NCI-H748 (cell line): ENCODE data around the gene BLNK.
A peak's percentile ranks its signal among the peaks of the same experiment; 100 is the strongest.
"Not testable (repeated sequence)": the region's sequence is repeated elsewhere in the genome, so short reads cannot be mapped to it uniquely, and the experiment has no call there.

ENCODE experiments used
- DNase-seq: peaks from one replicate; lab custom pipeline; 2025; ENCODE audit not compliant: unreplicated experiment; lab: John Stamatoyannopoulos, UW

Gene BLNK

DNA sequence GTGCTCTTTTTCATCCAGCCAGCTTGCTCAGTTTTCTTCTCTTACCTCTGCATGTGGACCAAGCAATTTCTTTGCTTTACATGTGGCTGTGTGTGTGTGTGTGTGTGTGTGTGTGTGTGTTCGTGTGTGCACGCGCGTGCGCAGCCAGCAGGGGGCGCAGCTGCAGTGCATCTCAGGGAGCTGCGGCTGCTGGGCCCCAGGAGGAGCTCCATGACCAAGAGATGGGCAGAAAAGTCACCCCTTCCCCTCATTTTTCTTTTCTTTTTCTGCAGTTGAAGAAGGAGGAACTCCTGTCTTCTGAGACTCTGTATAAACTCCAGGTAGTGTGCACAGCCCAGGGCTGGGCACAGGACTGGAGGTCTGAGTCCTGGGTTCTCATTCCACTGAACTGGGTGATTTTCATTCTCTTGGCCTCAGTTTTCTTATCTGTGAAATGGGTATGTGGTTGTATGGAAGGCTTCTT is 41.8 kb downstream of the BLNK start:
- peak; percentile 66 for DNase-seq

GRCh38 chr10:96228408-96228994 is 42.9 kb downstream of the BLNK start:
- no peak for DNase-seq

GRCh38 chr10:96227206-96227605 is 44.2 kb downstream of the BLNK start:
- DNase-seq, result no peak

DNA sequence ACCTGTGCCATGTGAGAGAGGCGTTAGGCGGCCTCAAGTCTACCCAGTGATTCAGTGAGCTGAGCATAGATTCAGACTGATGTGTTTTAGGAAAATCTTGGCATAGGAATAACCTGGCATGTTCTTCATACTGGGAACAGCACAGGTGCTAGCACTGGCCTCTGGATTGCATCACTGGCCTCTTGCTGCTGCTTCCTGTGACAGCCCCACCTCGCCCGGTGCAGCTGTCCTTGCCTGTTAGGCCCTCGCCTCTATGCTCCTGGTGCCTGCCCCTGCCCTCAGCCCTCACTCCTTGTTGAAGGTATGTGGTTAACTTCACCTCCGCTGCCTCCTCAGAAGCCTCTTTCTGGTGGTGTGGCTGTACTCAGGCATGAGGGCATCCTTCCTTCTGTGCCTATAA is 46.2 kb downstream of the BLNK start:
- no peak for DNase-seq

DNA sequence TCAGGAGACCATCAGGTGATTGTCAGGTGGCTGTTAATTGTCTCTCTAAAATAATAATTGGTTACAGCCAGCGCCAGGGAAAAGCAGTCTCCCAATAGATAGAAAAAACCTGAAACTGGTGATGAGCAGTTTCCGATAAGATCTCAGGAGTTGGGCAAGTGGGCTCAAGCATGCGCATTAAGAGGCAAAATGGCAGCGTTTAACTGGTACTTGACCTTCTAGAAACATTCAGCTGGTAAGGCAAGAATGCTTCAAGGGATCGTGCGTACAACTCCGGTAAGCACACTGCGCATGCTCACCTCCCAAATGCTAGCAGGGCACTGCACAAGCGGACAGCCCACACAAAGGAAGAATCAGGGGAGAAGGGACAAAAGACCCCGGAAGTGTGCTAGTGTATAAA is 48.5 kb downstream of the BLNK start:
- no peak for DNase-seq

GRCh38 chr10:96222441-96222840 is 48.9 kb downstream of the BLNK start:
- no peak for DNase-seq

DNA sequence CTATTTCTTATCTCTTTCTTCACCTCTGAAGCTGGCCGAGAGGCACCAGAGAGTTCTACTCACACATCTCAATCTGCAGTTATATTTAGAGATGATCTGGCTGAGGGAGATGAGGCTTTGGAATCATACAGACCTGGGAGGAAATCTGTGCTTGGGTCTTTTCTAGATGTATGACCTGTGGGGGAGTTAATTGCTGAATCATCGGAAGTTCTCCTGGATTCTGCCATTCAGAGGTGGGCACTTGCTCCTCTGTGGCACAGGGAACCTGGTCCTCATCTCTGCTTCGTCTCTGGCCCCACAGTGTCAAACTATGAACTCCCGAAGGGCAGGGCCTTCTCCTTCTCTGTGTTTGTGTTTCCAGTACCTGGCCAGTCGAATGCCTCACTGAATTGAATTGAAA is 52.5 kb downstream of the BLNK start:
- no peak for DNase-seq

GRCh38 chr10:96217711-96218110 is 53.7 kb downstream of the BLNK start:
- DNase-seq, result no peak

GRCh38 chr10:96216775-96217174 is 54.6 kb downstream of the BLNK start:
- no peak for DNase-seq

DNA sequence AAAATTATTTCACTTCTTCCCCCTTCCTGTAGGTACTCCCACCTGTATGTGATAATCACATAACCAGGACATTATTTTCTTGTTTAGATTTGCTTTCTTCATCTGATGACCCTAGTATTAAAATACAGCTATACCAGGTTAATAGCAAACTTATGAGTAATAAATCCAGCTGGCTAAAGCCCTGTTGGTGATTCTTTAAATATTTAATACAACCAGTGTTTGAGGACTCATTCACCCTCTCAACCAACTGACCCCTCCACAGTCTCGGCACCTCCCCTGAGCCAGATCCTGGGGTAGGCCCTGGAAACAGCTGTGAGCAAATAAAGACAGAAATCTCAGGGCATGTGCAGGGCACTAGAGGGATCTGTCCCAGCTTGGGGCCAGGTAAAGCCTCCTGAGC is 58.5 kb downstream of the BLNK start:
- DNase-seq, result no peak

GRCh38 chr10:96211764-96212163 is 59.6 kb downstream of the BLNK start:
- DNase-seq, result no peak

GRCh38 chr10:96208946-96209345 is 62.4 kb downstream of the BLNK start:
- no peak for DNase-seq

DNA sequence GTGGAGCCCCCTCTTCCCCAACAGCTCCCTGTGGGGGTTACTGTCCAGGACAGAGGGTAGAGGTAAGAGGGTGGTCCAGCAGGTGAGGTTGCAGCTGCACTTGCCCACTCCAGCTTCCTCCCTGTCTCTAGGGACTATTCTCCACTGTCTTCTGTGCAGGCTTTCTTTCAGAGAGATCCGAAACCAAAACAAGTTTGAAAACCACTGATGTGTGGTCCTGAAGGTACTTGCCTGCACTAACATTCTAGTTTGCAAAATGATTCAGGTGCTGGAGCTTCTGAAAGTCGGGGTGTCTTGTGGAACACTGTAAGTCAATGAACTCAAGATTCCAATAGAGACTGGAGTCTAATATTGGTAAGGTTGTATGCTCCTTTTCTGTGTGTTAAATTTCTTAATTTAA is 63.1 kb downstream of the BLNK start:
- no peak for DNase-seq

DNA sequence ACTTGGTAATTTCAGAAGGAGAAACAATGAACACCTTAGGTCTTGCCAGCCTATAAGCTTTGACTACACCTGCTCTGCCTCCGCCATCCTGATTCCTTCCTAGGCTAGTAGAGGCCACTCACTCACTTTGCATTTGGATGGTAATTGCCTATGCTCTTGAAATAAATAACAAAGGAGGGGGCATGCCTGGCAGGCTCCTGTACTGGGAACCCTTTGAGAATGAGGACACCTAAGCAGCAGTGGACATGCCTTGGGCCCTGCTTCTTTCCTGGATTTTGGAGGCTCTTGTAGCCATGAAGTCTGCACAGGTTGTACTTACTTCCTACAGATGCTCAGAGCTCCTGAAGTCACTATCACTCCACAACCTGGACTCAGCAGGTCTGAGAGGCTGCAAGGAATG is 65.8 kb downstream of the BLNK start:
- no peak for DNase-seq

DNA sequence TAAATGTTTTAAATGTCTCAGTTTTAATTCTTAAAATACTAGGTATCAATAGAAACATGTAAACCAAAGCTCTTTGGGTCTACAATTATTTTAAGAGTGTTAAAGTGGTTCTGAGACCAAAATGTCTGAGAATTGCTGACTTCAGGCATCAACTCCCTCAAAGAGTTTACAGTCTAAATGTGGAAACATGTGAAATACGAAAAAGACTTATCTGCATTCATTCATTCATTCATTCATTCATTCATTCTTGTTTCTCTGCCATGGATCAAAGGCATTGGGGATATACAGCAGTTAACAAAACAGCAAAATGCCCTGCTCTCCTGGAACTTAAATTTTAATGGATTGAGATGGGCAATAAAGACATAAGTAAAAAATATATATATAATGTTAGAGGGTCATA is 69.8 kb downstream of the BLNK start:
- no peak for DNase-seq

GRCh38 chr10:96189505-96189904 is 81.9 kb downstream of the BLNK start:
- DNase-seq, result not testable (repeated sequence)

GRCh38 chr10:96188916-96189315 is 82.5 kb downstream of the BLNK start:
- DNase-seq, result no peak

DNA sequence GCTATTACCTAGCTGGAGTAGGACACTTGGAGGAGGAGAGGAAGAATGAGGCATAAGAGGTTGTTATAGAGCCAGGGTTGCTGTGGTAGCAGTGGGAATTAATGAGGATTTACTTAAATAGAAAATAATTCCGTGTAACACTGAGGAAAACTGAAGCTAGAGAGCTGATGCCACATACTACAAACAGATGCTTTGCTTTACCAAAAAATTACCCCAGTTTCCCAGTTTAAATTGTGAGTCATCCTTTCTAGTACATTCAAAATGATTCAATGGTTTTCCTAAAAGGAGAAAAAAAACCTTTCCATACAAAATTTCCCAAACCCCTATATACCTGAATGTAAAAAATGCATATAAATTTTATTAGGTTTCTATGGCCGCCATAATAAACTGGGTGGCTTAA is 82.9 kb downstream of the BLNK start:
- DNase-seq, result no peak

DNA sequence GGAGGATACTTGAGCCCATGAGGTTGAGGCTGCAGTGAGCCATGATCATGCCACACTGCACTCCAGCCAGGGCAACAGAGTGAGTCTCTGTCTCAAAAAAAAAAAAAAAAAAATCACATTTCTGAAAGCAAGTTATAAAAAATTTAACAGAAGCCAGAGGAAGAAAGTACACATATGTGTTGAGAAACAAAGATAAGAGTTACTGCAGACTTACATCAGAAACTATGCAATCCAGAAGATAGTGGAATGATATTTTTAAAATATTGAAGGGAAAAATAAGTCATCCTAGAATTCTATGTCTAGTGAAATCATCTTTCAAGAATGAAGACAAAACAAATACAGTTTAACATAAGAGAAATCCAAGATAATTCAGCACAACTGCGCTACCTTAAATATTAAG is 94.4 kb downstream of the BLNK start:
- DNase-seq, result no peak

DNA sequence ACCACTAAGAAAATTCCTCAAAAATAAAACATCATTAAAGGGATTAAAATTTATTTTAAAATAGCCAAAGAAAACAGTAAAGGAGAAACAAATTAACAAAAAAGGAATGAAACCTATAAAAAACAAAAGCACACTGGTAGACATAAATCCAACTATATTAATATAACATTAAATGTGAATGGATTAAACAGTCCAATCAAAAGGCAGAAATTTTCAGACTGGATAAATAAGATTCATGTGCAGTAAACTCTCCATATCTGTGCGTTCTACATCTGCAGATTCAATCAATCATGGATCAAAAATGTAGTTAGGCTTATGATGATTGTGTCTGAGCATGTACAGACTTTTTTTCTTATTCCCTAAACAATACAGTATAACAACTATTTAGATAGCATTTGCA is 98.7 kb downstream of the BLNK start:
- no peak for DNase-seq

DNA sequence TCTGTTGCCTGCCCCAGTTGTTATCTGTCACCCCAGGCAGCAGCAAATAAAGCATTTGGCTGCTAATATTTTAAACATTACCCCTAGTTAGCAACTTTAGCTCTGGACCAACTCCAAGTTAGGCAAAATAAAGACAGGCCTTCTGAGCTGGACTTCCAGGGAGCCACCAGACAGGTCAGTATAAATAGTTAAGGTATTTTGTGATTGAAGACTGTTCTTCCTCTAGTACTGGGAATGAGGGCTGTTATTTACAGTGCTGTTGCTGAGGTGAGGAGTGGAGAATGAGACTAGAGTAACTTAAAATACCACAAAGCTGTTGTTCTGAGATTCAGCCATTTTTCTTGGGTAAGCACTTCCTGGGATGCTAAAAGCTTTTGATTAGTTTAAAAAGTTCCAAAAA is 101.1 kb downstream of the BLNK start:
- no peak for DNase-seq

DNA sequence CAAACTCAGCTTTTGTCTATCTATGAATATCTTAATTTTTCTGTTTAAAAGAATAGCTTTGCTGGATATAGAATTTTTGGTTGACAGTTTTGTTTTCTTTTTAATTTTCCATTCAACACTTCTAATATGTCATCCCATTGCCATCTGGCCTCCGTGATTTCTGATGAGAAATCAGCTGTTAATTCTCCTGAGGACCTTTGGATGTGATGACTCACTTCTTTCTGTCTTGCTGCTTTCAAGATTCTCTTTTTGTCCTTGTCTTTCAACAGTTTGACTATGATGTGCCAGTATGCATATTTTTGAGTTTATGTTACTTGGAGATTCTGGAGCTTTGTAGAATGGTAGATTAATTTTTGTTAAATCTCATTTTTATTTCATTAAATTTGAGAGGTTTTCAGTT is 102.8 kb downstream of the BLNK start:
- no peak for DNase-seq

GRCh38 chr10:96165726-96166125 is 105.6 kb downstream of the BLNK start:
- DNase-seq, result no peak

- DNase-seq, result no peak
Observed at GRCh38 chr10:96153070-96153469, 118.3 kb downstream of the BLNK start.
